Measurements from ENCODE around the gene HLA-DPA1. TPM values are rescaled to one million over a fixed set of nuclear protein-coding genes. Genes with fewer than 3 reads are reported as not detected.

HLA-DPA1 gene
- total RNA-seq, result 100 to 1,000 TPM in 1 of 2 donors, 10 to 100 TPM in 1; 33.8 to 145 TPM

GRCh38 chr6:33073431-33073871 is at the start of gene HLA-DPA1:
TSS of gene HLA-DPA1 (minus strand) at chr6:33073649.
- no peaks in the 10 kb centered on the region for H3K9me3 Mint-ChIP-seq
- DNase-seq (ENCODE audit: low spot score) (no peak), ATAC-seq (peak; percentile 83 to 86)
- peaks cover 16% of the 10 kb centered on the region for H3K36me3 Mint-ChIP-seq
- H3K4me1 Mint-ChIP-seq (ENCODE audit: low read depth in 2 of 2), result peaks cover 48 to 61% of the 10 kb centered on the region in 2 donors
- H3K27ac Mint-ChIP-seq, result peak within 1 kb of the TSS; percentile 80 to 85
- H3K4me3 Mint-ChIP-seq, result peak within 1 kb of the TSS; percentile 91
- no peaks in the 10 kb centered on the region for H3K27me3 Mint-ChIP-seq

- Mint-ChIP-seq H3K4me3 (no peak overlapping the region), H3K36me3 (peaks cover 10% of the 10 kb centered on the region), H3K4me1 (ENCODE audit: low read depth in 2 of 2) (peaks cover 4 to 8% of the 10 kb centered on the region in 2 donors), H3K27ac (no peak overlapping the region), H3K9me3 (peaks cover 5% of the 10 kb centered on the region), H3K27me3 (peaks cover 11 to 22% of the 10 kb centered on the region in 2 donors)
- DNase-seq (ENCODE audit: low spot score), result no peak
- ATAC-seq, result no peak
These were observed 49.7 kb upstream of the HLA-DPA1 start for GRCh38 chr6:33123181-33123580.

DNA sequence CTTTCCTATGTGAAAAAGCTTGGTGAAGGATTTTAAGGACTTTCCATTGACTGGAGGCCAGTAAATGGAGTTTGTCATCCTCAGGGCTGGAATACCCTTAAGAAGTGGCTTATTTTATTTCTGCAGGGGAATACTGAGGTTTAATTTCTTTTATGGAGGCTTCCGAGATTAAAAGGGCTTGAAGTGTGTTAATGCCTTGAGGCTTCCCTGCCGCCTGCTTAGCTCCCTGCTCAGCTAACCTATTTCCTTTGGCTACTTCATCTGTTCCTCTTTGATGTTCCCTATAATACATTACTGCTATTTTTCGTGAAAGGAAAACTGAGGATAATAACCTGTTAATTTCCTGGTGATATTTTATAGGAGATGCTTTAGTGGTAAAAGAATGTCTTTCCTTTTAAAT is 46.6 kb upstream of the HLA-DPA1 start:
- Mint-ChIP-seq H3K27ac (no peak overlapping the region), H3K4me3 (no peak overlapping the region), H3K4me1 (ENCODE audit: low read depth in 2 of 2) (peaks cover 9 to 11% of the 10 kb centered on the region in 2 donors), H3K36me3 (peaks cover 10% of the 10 kb centered on the region), H3K9me3 (peaks cover 5% of the 10 kb centered on the region), H3K27me3 (peaks cover 35 to 38% of the 10 kb centered on the region in 2 donors)
- no peak for DNase-seq (ENCODE audit: low spot score)
- no peak for ATAC-seq

- H3K4me3 Mint-ChIP-seq, result no peak overlapping the region
- peaks cover under 1% of the 10 kb centered on the region for H3K9me3 Mint-ChIP-seq
- peak in 1 of 2 donors; percentile 52 for ATAC-seq
- peaks cover 3% of the 10 kb centered on the region for H3K36me3 Mint-ChIP-seq
- H3K4me1 Mint-ChIP-seq (ENCODE audit: low read depth in 2 of 2), result peaks cover 6 to 11% of the 10 kb centered on the region in 2 donors
- peaks cover 45 to 49% of the 10 kb centered on the region in 2 donors for H3K27me3 Mint-ChIP-seq
- no peak for DNase-seq (ENCODE audit: low spot score)
- no peak overlapping the region for H3K27ac Mint-ChIP-seq
These were observed 45.2 kb upstream of the HLA-DPA1 start for GRCh38 chr6:33118525-33119123.

DNA sequence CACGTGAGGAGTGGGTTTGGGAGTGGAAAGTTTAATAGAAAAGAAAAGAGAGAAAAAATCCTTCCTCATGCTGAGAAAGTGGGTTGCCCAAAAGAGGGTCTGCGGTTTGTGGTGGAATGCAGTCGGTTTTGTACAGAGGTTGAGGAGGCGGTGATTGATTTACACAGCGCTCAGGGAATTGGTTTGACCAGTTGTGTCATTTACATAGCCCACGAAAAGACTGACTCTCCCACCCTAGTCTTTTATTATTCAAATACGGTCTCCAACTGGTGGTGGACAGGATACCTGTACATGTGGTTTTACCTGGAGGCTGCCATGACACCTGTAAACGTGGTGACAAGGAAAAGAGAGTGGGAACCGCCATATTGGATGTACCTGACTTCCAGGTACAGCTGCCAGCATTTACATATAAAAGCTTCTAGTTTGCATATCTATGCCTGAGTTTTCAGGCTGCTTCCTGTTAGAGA is 44.4 kb upstream of the HLA-DPA1 start:
- no peaks in the 10 kb centered on the region for H3K9me3 Mint-ChIP-seq
- DNase-seq (ENCODE audit: low spot score) (no peak), ATAC-seq (no peak)
- no peak overlapping the region for H3K4me3 Mint-ChIP-seq
- peaks cover 6 to 11% of the 10 kb centered on the region in 2 donors for H3K4me1 Mint-ChIP-seq (ENCODE audit: low read depth in 2 of 2)
- no peaks in the 10 kb centered on the region for H3K36me3 Mint-ChIP-seq
- no peak overlapping the region for H3K27ac Mint-ChIP-seq
- peaks cover 51 to 52% of the 10 kb centered on the region in 2 donors for H3K27me3 Mint-ChIP-seq

- Mint-ChIP-seq H3K4me3 (no peak overlapping the region), H3K36me3 (no peaks in the 10 kb centered on the region), H3K27me3 (peaks cover 51 to 52% of the 10 kb centered on the region in 2 donors), H3K9me3 (no peaks in the 10 kb centered on the region), H3K27ac (no peak overlapping the region), H3K4me1 (ENCODE audit: low read depth in 2 of 2) (peaks cover 6 to 11% of the 10 kb centered on the region in 2 donors)
- ATAC-seq, result peak; percentile 9 to 31
- no peak for DNase-seq (ENCODE audit: low spot score)
These were observed 43.6 kb upstream of the HLA-DPA1 start for GRCh38 chr6:33116841-33117711.

DNA sequence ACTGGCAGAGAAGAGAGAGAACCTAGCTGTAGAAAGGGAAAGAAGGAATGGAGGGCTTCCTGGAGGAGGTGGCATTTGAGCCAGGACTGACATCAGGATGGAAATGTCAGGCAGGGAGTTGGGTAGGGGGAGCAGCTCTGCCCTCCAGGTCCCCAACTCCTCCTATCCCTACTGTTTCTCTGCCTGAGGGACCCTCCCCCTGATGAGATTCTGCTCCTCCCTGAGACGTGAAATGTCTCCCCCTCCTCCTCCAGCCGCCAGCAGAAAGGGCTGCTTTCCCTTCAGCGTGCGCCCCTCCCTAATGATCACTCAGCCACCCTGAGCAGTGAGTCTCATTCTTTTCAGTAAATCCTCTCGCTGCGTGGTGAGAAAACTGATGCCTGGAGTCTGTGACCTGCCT is 43.0 kb upstream of the HLA-DPA1 start:
- no peaks in the 10 kb centered on the region for H3K36me3 Mint-ChIP-seq
- H3K4me3 Mint-ChIP-seq, result no peak overlapping the region
- H3K27ac Mint-ChIP-seq, result no peak overlapping the region

DNA sequence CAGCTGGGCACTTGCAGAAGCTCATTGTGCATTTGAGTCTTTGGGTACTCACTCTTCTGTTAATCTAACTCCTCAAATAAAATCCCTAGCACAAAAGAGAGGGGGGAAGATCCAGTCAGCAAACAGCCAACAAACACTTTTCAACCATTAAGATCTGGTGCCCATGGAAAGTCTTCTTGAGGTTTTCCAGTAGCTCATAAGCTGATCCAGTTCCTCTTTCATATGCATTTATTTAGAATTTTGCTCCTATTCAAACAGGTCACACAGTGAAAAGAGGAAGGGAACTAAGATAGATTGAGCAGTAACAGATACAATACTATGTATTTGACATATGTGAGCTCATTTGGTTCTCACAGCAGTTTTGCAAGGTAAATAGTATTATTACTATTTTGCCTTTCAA is 41.0 kb upstream of the HLA-DPA1 start:
- H3K27ac Mint-ChIP-seq, result no peak overlapping the region
- peaks cover 6 to 11% of the 10 kb centered on the region in 2 donors for H3K4me1 Mint-ChIP-seq (ENCODE audit: low read depth in 2 of 2)
- no peaks in the 10 kb centered on the region for H3K9me3 Mint-ChIP-seq

More for the DNA sequence above, 43.0 kb upstream of the HLA-DPA1 start:
- no peaks in the 10 kb centered on the region for H3K9me3 Mint-ChIP-seq
- DNase-seq (ENCODE audit: low spot score) (no peak), ATAC-seq (no peak)
- peaks cover 48 to 52% of the 10 kb centered on the region in 2 donors for H3K27me3 Mint-ChIP-seq
- H3K4me1 Mint-ChIP-seq (ENCODE audit: low read depth in 2 of 2), result peaks cover 6 to 11% of the 10 kb centered on the region in 2 donors

DNA sequence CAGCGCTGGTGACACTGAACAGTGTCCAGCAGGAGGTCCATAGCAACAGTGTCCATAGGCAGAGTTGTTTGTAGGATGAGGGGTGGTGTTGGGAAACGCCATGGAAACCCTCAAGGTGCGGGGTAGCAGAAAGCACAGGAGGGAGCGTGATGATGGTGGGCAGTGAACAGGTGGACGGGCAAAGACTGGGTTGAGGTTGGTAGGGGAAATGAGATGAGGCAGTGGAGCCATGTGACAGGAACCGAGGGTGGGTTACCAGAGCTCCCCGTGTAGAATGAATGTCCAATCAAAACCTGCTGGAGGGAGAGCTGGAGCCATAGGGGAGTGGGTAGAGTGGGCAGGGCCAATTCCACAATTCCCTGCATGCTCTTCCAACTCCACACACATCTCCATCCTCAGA is 40.3 kb upstream of the HLA-DPA1 start:
- Mint-ChIP-seq H3K9me3 (no peaks in the 10 kb centered on the region), H3K4me1 (ENCODE audit: low read depth in 2 of 2) (peaks cover 6 to 11% of the 10 kb centered on the region in 2 donors), H3K4me3 (no peak overlapping the region), H3K27me3 (peaks cover 55 to 74% of the 10 kb centered on the region in 2 donors), H3K27ac (no peak overlapping the region), H3K36me3 (no peaks in the 10 kb centered on the region)
- ATAC-seq (peak in 1 of 2 donors; percentile 32), DNase-seq (ENCODE audit: low spot score) (no peak)

More for the DNA sequence above, 41.0 kb upstream of the HLA-DPA1 start:
- DNase-seq (ENCODE audit: low spot score) (no peak), ATAC-seq (no peak)
- H3K36me3 Mint-ChIP-seq, result no peaks in the 10 kb centered on the region
- H3K4me3 Mint-ChIP-seq, result no peak overlapping the region
- peaks cover 54 to 69% of the 10 kb centered on the region in 2 donors for H3K27me3 Mint-ChIP-seq

DNA sequence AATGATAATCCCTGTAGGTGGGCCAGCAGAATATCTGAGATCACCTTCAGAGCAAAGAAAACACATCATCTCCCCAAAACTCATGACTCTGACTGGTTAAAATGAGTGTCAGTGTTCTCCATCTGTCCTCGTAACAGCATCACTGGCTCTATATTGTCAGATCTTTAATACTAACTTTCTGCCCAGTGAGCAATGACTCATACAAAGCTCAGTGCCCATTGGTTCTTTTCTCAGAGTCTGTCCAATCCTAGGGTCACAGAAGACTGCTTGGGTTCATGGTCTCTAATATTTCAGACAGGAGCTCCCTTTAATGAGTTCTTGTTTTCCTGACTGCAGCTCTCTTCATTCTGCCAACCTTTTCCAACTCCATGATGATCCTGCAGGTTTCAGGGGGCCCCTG is 38.7 kb upstream of the HLA-DPA1 start:
- Mint-ChIP-seq H3K9me3 (no peaks in the 10 kb centered on the region), H3K4me3 (no peak overlapping the region), H3K27me3 (peaks cover 55 to 68% of the 10 kb centered on the region in 2 donors), H3K4me1 (ENCODE audit: low read depth in 2 of 2) (peaks cover 0 to 5% of the 10 kb centered on the region in 2 donors), H3K36me3 (no peaks in the 10 kb centered on the region), H3K27ac (no peak overlapping the region)
- DNase-seq (ENCODE audit: low spot score) (no peak), ATAC-seq (peak; percentile 77 to 87)

- H3K27ac Mint-ChIP-seq, result no peak overlapping the region
- no peaks in the 10 kb centered on the region for H3K36me3 Mint-ChIP-seq
- no peak for DNase-seq (ENCODE audit: low spot score)
- peaks cover 42 to 58% of the 10 kb centered on the region in 2 donors for H3K27me3 Mint-ChIP-seq
- H3K4me3 Mint-ChIP-seq, result no peak overlapping the region
- H3K9me3 Mint-ChIP-seq, result peaks cover 4% of the 10 kb centered on the region
- ATAC-seq, result no peak
- H3K4me1 Mint-ChIP-seq (ENCODE audit: low read depth in 2 of 2), result peaks cover 0 to 6% of the 10 kb centered on the region in 2 donors
These were observed 34.9 kb upstream of the HLA-DPA1 start for GRCh38 chr6:33108307-33108706.

DNA sequence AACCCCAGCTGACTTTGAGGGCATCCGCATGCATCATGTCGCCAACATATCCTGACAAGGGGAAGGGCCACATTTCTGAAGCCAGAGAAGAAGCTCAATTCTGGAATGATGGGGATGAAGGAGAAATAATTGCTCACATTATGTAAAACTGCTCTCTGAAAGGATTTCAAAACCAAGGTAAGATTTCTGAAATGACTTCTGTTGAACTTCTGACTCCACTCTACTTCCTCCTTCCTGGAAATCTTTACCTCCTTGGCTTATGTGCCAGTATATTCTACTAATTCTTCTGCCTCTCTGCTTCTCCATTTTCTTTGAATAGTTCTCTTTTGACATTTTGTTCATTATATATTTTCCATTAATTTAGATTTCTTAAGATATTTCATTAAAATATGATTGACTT is 34.2 kb upstream of the HLA-DPA1 start:
- Mint-ChIP-seq H3K4me1 (ENCODE audit: low read depth in 2 of 2) (peaks cover 0 to 6% of the 10 kb centered on the region in 2 donors), H3K27ac (no peak overlapping the region), H3K4me3 (no peak overlapping the region), H3K9me3 (peaks cover 4% of the 10 kb centered on the region), H3K36me3 (no peaks in the 10 kb centered on the region), H3K27me3 (peaks cover 38 to 58% of the 10 kb centered on the region in 2 donors)
- ATAC-seq, result no peak
- no peak for DNase-seq (ENCODE audit: low spot score)

GRCh38 chr6:33105916-33106871 is 32.7 kb upstream of the HLA-DPA1 start:
- Mint-ChIP-seq H3K36me3 (peaks cover 7% of the 10 kb centered on the region), H3K9me3 (peaks cover 7% of the 10 kb centered on the region), H3K27me3 (peaks cover 42 to 58% of the 10 kb centered on the region in 2 donors), H3K27ac (no peak overlapping the region), H3K4me3 (no peak overlapping the region), H3K4me1 (ENCODE audit: low read depth in 2 of 2) (peaks cover 0 to 6% of the 10 kb centered on the region in 2 donors)
- DNase-seq (ENCODE audit: low spot score) (no peak), ATAC-seq (no peak)
